ENCODE data around the gene FADD. TPM values are rescaled to one million over a fixed set of nuclear protein-coding genes. Genes with fewer than 3 reads are reported as not detected.

FADD gene
- total RNA-seq, 2 donors from 2014 or later, result 9.1 to 14.2 TPM

DNA sequence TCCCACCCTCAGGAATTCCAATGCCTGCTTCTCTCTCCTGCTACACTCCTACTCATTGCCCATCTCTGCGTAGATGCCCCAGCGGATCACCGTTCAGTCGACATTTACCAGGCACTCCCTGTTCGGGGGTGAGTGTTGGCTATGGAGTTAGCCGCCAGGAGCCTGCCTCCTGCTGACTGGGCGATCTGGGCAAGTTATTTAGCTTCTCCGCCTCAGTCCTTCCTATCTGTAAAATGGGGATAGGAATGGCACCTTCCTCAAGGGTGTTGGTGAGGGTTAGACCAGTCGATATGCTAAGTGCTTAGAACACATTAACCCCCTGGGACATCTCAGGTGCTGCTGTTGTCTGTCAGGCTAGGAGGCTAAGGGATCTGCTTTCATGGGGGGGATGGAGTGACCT lies 30.9 kb downstream of the FADD start:
- WGBS, 2 donors, result 80 to 93% methylated on average over 7 of the region's 9 CpGs
- H3K9me3 ChIP-seq, result no peaks in the 10 kb centered on the region

DNA sequence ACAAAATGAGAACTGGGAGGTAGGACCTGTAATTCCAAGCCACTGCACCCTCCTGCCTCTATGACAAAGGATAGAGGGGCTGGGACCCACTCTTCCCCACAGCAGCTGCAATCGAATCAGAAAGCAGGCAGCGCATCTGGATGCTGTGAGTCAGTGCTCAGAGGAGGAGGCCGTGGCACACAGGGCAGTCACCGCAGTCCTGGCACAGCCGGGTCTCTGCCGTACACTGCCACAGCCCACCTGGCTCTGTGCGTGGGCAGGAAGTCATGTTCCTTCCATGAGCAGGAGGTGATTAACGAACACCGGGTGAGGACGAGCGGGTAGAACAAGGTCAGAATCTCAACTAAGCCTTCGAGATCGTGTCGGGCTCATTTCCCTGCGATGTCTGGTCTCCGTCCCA lies 37.2 kb downstream of the FADD start:
- no peaks in the 10 kb centered on the region for H3K27me3 ChIP-seq
- WGBS, 2 donors, result 57% methylated on average over 16 of the region's 16 CpGs; no CpG with 5 or more reads in 1 of the 2 donors
- no peak for DNase-seq

More for the DNA sequence above, 30.9 kb downstream of the FADD start:
- TF ChIP-seq POLR2A (IDR thresholded peaks at IDR 0.05), result no peak
- TF ChIP-seq, protein P1, sequence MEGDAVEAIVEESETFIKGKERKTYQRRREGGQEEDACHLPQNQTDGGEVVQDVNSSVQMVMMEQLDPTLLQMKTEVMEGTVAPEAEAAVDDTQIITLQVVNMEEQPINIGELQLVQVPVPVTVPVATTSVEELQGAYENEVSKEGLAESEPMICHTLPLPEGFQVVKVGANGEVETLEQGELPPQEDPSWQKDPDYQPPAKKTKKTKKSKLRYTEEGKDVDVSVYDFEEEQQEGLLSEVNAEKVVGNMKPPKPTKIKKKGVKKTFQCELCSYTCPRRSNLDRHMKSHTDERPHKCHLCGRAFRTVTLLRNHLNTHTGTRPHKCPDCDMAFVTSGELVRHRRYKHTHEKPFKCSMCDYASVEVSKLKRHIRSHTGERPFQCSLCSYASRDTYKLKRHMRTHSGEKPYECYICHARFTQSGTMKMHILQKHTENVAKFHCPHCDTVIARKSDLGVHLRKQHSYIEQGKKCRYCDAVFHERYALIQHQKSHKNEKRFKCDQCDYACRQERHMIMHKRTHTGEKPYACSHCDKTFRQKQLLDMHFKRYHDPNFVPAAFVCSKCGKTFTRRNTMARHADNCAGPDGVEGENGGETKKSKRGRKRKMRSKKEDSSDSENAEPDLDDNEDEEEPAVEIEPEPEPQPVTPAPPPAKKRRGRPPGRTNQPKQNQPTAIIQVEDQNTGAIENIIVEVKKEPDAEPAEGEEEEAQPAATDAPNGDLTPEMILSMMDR (IDR thresholded peaks at IDR 0.05), result no peak
- intact Hi-C loops (cut with DNase I), result no loop called here
- Histone ChIP-seq H3K27ac (no peak overlapping the region), H3K27me3 (no peaks in the 10 kb centered on the region), H3K4me1 (no peaks in the 10 kb centered on the region), H3K4me3 (no peak overlapping the region), H3K36me3 (replicated peaks in 1 of 2; ENCODE audit: insufficient read depth in 1 of 2, low read depth in 2 of 2) (no peaks in the 10 kb centered on the region)
- no peak for ATAC-seq
- DNase-seq, result no peak

DNA sequence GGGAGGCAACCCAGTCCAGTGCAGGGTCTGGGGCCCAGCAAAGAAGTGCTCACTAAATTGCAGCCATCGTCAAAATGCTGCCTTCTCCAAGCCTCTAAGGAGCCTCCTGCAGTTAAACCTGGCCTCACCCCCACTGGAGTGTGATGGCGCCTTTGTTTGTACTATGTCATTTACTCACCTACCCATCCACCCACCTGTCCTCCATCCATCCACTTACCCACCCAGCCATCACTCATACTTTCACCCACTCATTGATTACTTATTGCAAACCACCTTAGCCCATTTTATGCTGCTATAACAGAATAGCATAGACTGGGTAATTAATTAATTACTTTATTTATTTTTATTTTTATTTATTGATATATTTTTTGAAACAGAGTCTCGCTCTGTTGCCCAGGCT lies 38.6 kb downstream of the FADD start:
- TF ChIP-seq, protein P1 (IDR thresholded peaks at IDR 0.05), result no peak
- TF ChIP-seq POLR2A (IDR thresholded peaks at IDR 0.05), result no peak
- H3K4me3 ChIP-seq, result no peak overlapping the region
- no peaks in the 10 kb centered on the region for H3K27me3 ChIP-seq
- H3K4me1 ChIP-seq, result no peaks in the 10 kb centered on the region
- no peaks in the 10 kb centered on the region for H3K9me3 ChIP-seq
- WGBS, 2 donors, result 73 to 79% methylated on average over 3 of the region's 3 CpGs
- no peak for DNase-seq
- no peaks in the 10 kb centered on the region for H3K36me3 ChIP-seq (replicated peaks in 1 of 2; ENCODE audit: insufficient read depth in 1 of 2, low read depth in 2 of 2)
- intact Hi-C loops (cut with DNase I), result no loop called here
- H3K27ac ChIP-seq, result no peak overlapping the region
- ATAC-seq, result no peak

More for the DNA sequence above, 37.2 kb downstream of the FADD start:
- TF ChIP-seq, protein P1 (IDR thresholded peaks at IDR 0.05), result no peak
- no peak for TF ChIP-seq POLR2A (IDR thresholded peaks at IDR 0.05)
- no peaks in the 10 kb centered on the region for H3K9me3 ChIP-seq
- H3K4me1 ChIP-seq, result no peaks in the 10 kb centered on the region
- intact Hi-C loops (cut with DNase I), result no loop called here
- H3K4me3 ChIP-seq, result no peak overlapping the region
- no peak overlapping the region for H3K27ac ChIP-seq
- H3K36me3 ChIP-seq (replicated peaks in 1 of 2; ENCODE audit: insufficient read depth in 1 of 2, low read depth in 2 of 2), result no peaks in the 10 kb centered on the region
- ATAC-seq, result no peak

DNA sequence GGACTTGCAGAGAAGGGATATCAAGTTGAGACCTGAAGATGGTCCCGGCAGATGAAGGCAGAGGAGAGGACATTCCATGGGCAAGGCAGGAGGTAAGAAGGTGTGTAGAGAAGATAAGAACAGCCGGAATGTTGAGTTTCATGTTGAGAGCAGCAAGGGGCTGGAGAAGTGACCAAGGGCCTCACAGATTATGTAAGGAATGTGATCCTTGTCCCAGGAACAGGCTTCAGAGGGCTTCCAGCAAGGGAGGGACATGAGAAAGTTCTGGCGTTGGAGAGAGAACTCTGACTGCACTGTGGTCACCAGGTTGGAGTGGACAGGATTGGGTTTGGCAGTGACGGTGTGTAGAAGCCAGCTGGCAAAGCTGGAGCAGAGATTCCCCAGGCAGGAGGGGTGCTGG lies 39.8 kb downstream of the FADD start:
- WGBS, 2 donors, result 65% methylated on average over 4 of the region's 4 CpGs
- no peak overlapping the region for H3K27ac ChIP-seq
- H3K4me1 ChIP-seq, result no peaks in the 10 kb centered on the region
- ATAC-seq, result no peak
- no peak for TF ChIP-seq POLR2A (IDR thresholded peaks at IDR 0.05)
- TF ChIP-seq, protein P1 (IDR thresholded peaks at IDR 0.05), result no peak
- intact Hi-C loops (cut with DNase I), result no loop called here
- H3K9me3 ChIP-seq, result no peaks in the 10 kb centered on the region
- H3K36me3 ChIP-seq (replicated peaks in 1 of 2; ENCODE audit: insufficient read depth in 1 of 2, low read depth in 2 of 2), result no peaks in the 10 kb centered on the region
- no peaks in the 10 kb centered on the region for H3K27me3 ChIP-seq
- DNase-seq, result no peak
- no peak overlapping the region for H3K4me3 ChIP-seq

DNA sequence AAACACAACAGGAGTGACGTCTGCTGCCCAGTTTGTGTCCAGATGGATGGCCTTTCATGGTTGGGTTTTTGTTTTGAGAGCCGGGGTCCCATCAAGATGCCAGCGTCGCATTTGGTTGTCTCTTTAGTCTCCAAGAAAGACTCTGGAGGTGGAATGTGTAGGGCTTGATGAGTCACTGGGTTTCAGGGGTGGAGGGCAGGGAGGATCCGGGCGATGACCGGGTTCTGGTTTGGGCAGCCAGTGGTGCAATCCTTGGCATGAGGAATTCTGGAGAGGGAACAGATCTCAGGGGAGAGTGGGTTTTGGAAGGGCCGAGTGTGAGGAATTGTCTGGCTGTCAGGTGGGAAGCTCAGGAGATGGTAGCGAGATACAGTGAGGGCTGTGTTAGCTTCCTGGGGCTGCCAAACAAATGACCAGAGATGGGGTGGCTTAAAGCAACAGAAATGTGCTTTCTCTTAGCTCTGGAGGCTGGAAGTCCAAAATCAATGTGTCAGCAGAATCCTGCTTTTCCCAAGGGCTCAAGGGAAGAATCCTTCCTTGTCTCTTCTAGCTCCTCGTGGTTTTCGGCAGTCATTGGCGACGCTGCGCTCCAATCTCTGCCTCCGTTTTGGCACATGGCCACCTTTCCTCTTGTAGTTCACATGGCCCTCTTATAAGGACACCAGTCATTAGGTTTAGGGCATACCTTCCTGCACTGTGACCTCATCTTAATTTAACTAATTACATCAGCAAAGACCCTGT lies 41.0 kb downstream of the FADD start:
- intact Hi-C loops (cut with DNase I), result no loop called here
- 77 to 84% methylated on average over 15 of the region's 15 CpGs for WGBS, 2 donors
- DNase-seq (no peak), ATAC-seq (no peak)
- TF ChIP-seq, protein P1 (IDR thresholded peaks at IDR 0.05), result no peak
- no peak for TF ChIP-seq POLR2A (IDR thresholded peaks at IDR 0.05)
- Histone ChIP-seq H3K4me3 (no peak overlapping the region), H3K4me1 (no peaks in the 10 kb centered on the region), H3K9me3 (no peaks in the 10 kb centered on the region), H3K27ac (no peak overlapping the region), H3K27me3 (no peaks in the 10 kb centered on the region), H3K36me3 (replicated peaks in 1 of 2; ENCODE audit: insufficient read depth in 1 of 2, low read depth in 2 of 2) (no peaks in the 10 kb centered on the region)

All from body of pancreas (tissue), 4 donors.